H1 (cell line): ENCODE data around the gene TSPOAP1. TPM values are rescaled to one million over a fixed set of nuclear protein-coding genes. Genes with fewer than 3 reads are reported as not detected.
A peak's percentile ranks its signal among the peaks of the same experiment; 100 is the strongest.

ENCODE experiments used
- CTCF ChIA-PET: fragments of 300-600 bp; sonication (Branson Sonifier 250); formaldehyde crosslinking; loops from one replicate; lab custom pipeline; 2021; ENCODE audit not compliant: partially characterized antibody; lab: Charles Lee
- POLR2A ChIA-PET: fragments of 300-600 bp; sonication (Branson Sonifier 250); formaldehyde crosslinking; loops from one replicate; lab custom pipeline; 2021; ENCODE audit warnings: inconsistent platforms; ENCODE audit not compliant: partially characterized antibody; lab: Charles Lee
- DNase-seq, 2 experiments: peaks; one replicate each; pipeline versions ENCODE4 v3.0.0 to v3.0.0-alpha.2; 2010 to 2022; ENCODE audit warnings: low spot score in 2 of 2, low read depth in 1 of 2, mixed read lengths in 1 of 2
- FAIRE-seq: peaks from 2 replicates; lab custom pipeline; 2011; peaks lifted over from hg19 to GRCh38; lab: Jason Lieb, UNC
- H2AFZ ChIP-seq: 2 replicates; pipeline ENCODE4 v1.8.1; 2012; ENCODE audit warnings: low read length, inconsistent platforms
- H2AK5ac ChIP-seq: 2 replicates; pipeline ENCODE4 v1.6.1; 2013; ENCODE audit warnings: low read depth, low read length
- H2BK120ac ChIP-seq: replicated peaks from 2 replicates; pipeline ENCODE3; 2013; ENCODE audit warnings: low read depth, low read length, inconsistent platforms
- H2BK12ac ChIP-seq: 2 replicates; pipeline ENCODE4 v1.6.1; 2013; ENCODE audit warnings: low read depth, low read length
- H2BK15ac ChIP-seq: 2 replicates; pipeline ENCODE4 v1.6.1; 2013; ENCODE audit warnings: low read length
- H2BK20ac ChIP-seq: 2 replicates; pipeline ENCODE4 v1.6.1; 2013; ENCODE audit warnings: low read length
- H2BK5ac ChIP-seq: 2 replicates; pipeline ENCODE4 v1.6.1; 2013; ENCODE audit warnings: low read depth, low read length
- H3K14ac ChIP-seq: 2 replicates; pipeline ENCODE4 v1.6.1; 2013; ENCODE audit warnings: inconsistent platforms; ENCODE audit not compliant: insufficient read length
- H3K18ac ChIP-seq: 2 replicates; pipeline ENCODE4 v1.6.1; 2013; ENCODE audit warnings: low read length; ENCODE audit errors: extremely low read depth
- H3K23ac ChIP-seq: 2 replicates; pipeline ENCODE4 v1.6.1; 2013; ENCODE audit warnings: inconsistent platforms; ENCODE audit not compliant: insufficient read length
- H3K23me2 ChIP-seq: 2 replicates; pipeline ENCODE4 v1.6.1; 2013; ENCODE audit warnings: low read depth, low read length
- H3K27ac ChIP-seq: 2 replicates; pipeline ENCODE4 v1.6.1; 2011; ENCODE audit warnings: low read depth, low read length, inconsistent platforms
- H3K27me3 ChIP-seq, 4 experiments: replicated peaks in 1 of 4; 1 replicate in 1 of 4; 2 replicates in 3 of 4; pipeline versions ENCODE4 v1.6.1 to v1.8.1; 2011 to 2013; ENCODE audit warnings: low read length in 3 of 4, mild to moderate bottlenecking in 3 of 4, inconsistent platforms in 2 of 4, mixed read lengths in 2 of 4, moderate library complexity in 1 of 4; ENCODE audit not compliant: control insufficient read depth in 3 of 4, insufficient read depth in 3 of 4; ENCODE audit errors: extremely low read depth in 1 of 4
- H3K36me3 ChIP-seq, 4 experiments: 2 replicates each; pipeline versions ENCODE4 v1.6.1 to v1.8.1; 2011 to 2013; ENCODE audit warnings: mild to moderate bottlenecking in 4 of 4, low read length in 3 of 4, moderate library complexity in 2 of 4, control low read depth in 1 of 4, inconsistent platforms in 1 of 4; ENCODE audit not compliant: insufficient read depth in 4 of 4, control insufficient read depth in 2 of 4
- H3K4ac ChIP-seq: replicated peaks from 2 replicates; pipeline ENCODE3; 2013; ENCODE audit warnings: low read length, low read depth, mixed read lengths, inconsistent platforms; ENCODE audit not compliant: insufficient read length
- H3K4me1 ChIP-seq, 4 experiments: replicated peaks in 1 of 4; 1 replicate in 1 of 4; 2 replicates in 3 of 4; pipeline versions ENCODE4 v1.6.1 to v1.8.1; 2011 to 2013; ENCODE audit warnings: low read length in 3 of 4, inconsistent platforms in 2 of 4, mixed read lengths in 1 of 4; ENCODE audit not compliant: insufficient read depth in 4 of 4, control insufficient read depth in 3 of 4
- H3K4me2 ChIP-seq, 2 experiments: 2 replicates each; pipeline versions ENCODE4 v1.6.1 to v1.8.1; 2011 to 2013; ENCODE audit warnings: low read depth in 2 of 2, low read length in 2 of 2, control low read depth in 1 of 2, inconsistent platforms in 1 of 2, mild to moderate bottlenecking in 1 of 2; ENCODE audit not compliant: insufficient read depth in 1 of 2
- H3K4me3 ChIP-seq, 4 experiments: fragments of 200-600, 300-600 bp in 1 of 4; sonication (generic), shearing (Covaris generic), sonication (Bioruptor Twin) in 1 of 4; 2 replicates each; pipeline versions ENCODE4 v1.5.1 to v1.8.1; 2011 to 2016; ENCODE audit warnings: low read length in 4 of 4, low read depth in 3 of 4, control low read depth in 2 of 4, inconsistent platforms in 2 of 4, mild to moderate bottlenecking in 2 of 4, mixed read lengths in 1 of 4, moderate library complexity in 1 of 4; ENCODE audit not compliant: insufficient read depth in 2 of 4; ENCODE audit errors: extremely low read depth in 1 of 4
- H3K56ac ChIP-seq: replicated peaks from 2 replicates; pipeline ENCODE3; 2013; ENCODE audit warnings: low read depth, mild to moderate bottlenecking, mixed read lengths, low read length, inconsistent platforms; ENCODE audit not compliant: insufficient read length
- H3K79me1 ChIP-seq: 2 replicates; pipeline ENCODE4 v1.6.1; 2013; ENCODE audit warnings: low read depth, low read length, control low read depth
- H3K79me2 ChIP-seq, 2 experiments: 2 replicates each; pipeline versions ENCODE4 v1.6.1 to v1.8.1; 2012 to 2013; ENCODE audit warnings: low read length in 2 of 2, mild to moderate bottlenecking in 2 of 2, inconsistent platforms in 1 of 2; ENCODE audit not compliant: insufficient read depth in 2 of 2, control insufficient read depth in 1 of 2
- H3K9ac ChIP-seq, 4 experiments: replicated peaks in 1 of 4; 1 replicate in 1 of 4; 2 replicates in 3 of 4; pipeline versions ENCODE4 v1.6.1 to v1.8.1; 2011 to 2013; ENCODE audit warnings: low read depth in 3 of 4, low read length in 3 of 4, control low read depth in 2 of 4, mild to moderate bottlenecking in 2 of 4, moderate library complexity in 2 of 4, inconsistent platforms in 1 of 4; ENCODE audit errors: extremely low read depth in 1 of 4
- H3K9me3 ChIP-seq, 2 experiments: 2 replicates each; pipeline versions ENCODE4 v1.6.1 to v1.8.1; 2012 to 2013; ENCODE audit warnings: mild to moderate bottlenecking in 2 of 2, moderate library complexity in 2 of 2, control low read depth in 1 of 2, inconsistent platforms in 1 of 2, low read depth in 1 of 2, low read length in 1 of 2, mixed read lengths in 1 of 2; ENCODE audit not compliant: insufficient read depth in 2 of 2
- H4K20me1 ChIP-seq, 2 experiments: replicated peaks in 1 of 2; 2 replicates each; pipeline versions ENCODE3 to v1.8.1; 2011 to 2013; ENCODE audit warnings: inconsistent platforms in 2 of 2, low read length in 2 of 2, mild to moderate bottlenecking in 1 of 2; ENCODE audit not compliant: insufficient read depth in 2 of 2, control insufficient read depth in 1 of 2
- H4K5ac ChIP-seq: 2 replicates; pipeline ENCODE4 v1.6.1; 2013; ENCODE audit warnings: low read length, low read depth, mixed read lengths, inconsistent platforms; ENCODE audit not compliant: insufficient read length
- H4K8ac ChIP-seq: 2 replicates; pipeline ENCODE4 v1.8.0; 2013; ENCODE audit warnings: mild to moderate bottlenecking, moderate library complexity, low read length, inconsistent platforms; ENCODE audit not compliant: insufficient read depth; ENCODE audit errors: extremely low read depth
- H4K91ac ChIP-seq: replicated peaks from 2 replicates; pipeline ENCODE3; 2013; ENCODE audit warnings: low read length, mixed read lengths, inconsistent platforms; ENCODE audit not compliant: insufficient read length
- CBX5 ChIP-seq: fragments of 300-800, 300-1000 bp; sonication (generic); IDR thresholded peaks from 2 replicates; pipeline ENCODE4 v1.7.1; 2016; ENCODE audit warnings: antibody characterized with exemption, low read length, low read depth
- CEBPB ChIP-seq: IDR thresholded peaks from 2 replicates; pipeline ENCODE4 v1.6.1; 2012; ENCODE audit warnings: low read depth, low read length
- EZH2 ChIP-seq: fragments of 200-600 bp; sonication (generic); IDR thresholded peaks from 2 replicates; pipeline ENCODE4 v1.7.1; 2012; ENCODE audit warnings: low read depth, mild to moderate bottlenecking, moderate library complexity, low read length, inconsistent platforms; ENCODE audit not compliant: severe bottlenecking
- GABPA ChIP-seq: IDR thresholded peaks from 2 replicates; pipeline ENCODE4 v1.6.1; 2011; ENCODE audit warnings: mild to moderate bottlenecking, low read length, moderate library complexity, borderline replicate concordance; ENCODE audit not compliant: insufficient read depth
- MAX ChIP-seq: IDR thresholded peaks from 2 replicates; pipeline ENCODE4 v1.6.1; 2012; ENCODE audit warnings: inconsistent platforms
- NRF1 ChIP-seq: IDR thresholded peaks from 2 replicates; pipeline ENCODE4 v1.6.1; 2011; ENCODE audit warnings: mild to moderate bottlenecking, low read depth, low read length, improper control_type of control experiment
- TCF12 ChIP-seq: IDR thresholded peaks from 2 replicates; pipeline ENCODE4 v1.6.1; 2011; ENCODE audit warnings: low read depth, mild to moderate bottlenecking, low read length
- USF2 ChIP-seq: IDR thresholded peaks from 2 replicates; pipeline ENCODE4 v1.6.1; 2011; ENCODE audit warnings: low read length, improper control_type of control experiment
- ZNF274 ChIP-seq: IDR thresholded peaks from 2 replicates; pipeline ENCODE4 v1.7.0; 2012; ENCODE audit warnings: low read length, borderline replicate concordance; ENCODE audit errors: extremely low read depth
- WGBS, 2 experiments: shearing (Covaris generic) in 1 of 2; methylation state at CpG; one replicate each; pipeline versions ENCODE4 v1.1.6 to v1.1.7; 2013 to 2015; ENCODE audit warnings: low lambda C conversion rate in 2 of 2, mixed read lengths in 2 of 2, inconsistent platforms in 1 of 2, low coverage in 1 of 2, missing lambda C conversion rate in 1 of 2; ENCODE audit not compliant: insufficient replicate concordance in 2 of 2, insufficient coverage in 1 of 2, insufficient read length in 1 of 2; ENCODE audit errors: extremely low coverage in 1 of 2, missing lambda C conversion rate in 1 of 2; 5-methylcytosine and 5-hydroxymethylcytosine counted together
- polyA plus RNA-seq, 7 experiments: library from polyadenylated mRNA; depleted of rRNA in 3 of 7; stranded (reverse) in 5 of 7; unstranded in 2 of 7; fragments of >200 nt in 5 of 7; fragments of 200-250 nt in 2 of 7; gene quantifications; 1 replicate in 5 of 7; 2 replicates in 1 of 7; 4 replicates in 1 of 7; pipeline versions ENCODE4 v1.2.1 to v1.2.3, GENCODE V29; 2011 to 2013; ENCODE audit warnings: missing spikeins in 2 of 7, mixed read lengths in 2 of 7
- total RNA-seq: library from RNA; stranded (reverse); fragmentation: NEBNext Ultra II Directional; extraction: Animal tissue kit (Norgen Biotek cat#: 25700); gene quantifications from 2 replicates; pipeline ENCODE4 v1.2.1, GENCODE V29; 2021

TSPOAP1 gene
- total and polyA plus RNA-seq, 2 of the 8 experiments (the other 6 are each of a cell fraction or from before 2014, with no cell fraction given) = 7.6 to 9.2 TPM

DNA sequence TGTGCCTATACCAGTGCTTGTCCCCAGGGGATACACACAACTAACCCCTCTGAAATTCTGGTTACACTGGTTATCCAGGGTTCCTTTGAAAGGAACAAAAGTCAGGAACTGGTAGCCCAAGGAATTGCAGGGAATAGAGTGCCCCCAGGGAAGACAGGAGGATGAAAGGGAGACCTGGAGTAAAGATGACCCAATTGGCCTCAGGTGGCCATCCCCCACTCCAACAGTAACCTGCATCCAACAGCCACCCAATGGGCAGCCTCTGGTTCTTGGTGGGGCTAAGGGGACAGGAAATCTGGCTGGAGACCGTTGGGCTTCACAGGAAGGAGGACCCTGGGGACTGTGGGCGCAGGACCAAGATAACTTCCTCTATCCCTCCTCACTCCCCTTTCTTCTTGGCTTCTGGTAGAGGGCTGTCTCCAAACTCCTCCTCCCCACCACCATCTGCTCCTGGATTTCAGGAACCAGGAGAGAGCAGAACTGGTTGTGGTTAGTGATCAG, 47.0 kb downstream of the TSPOAP1 start:
- 85% methylated on average over 2 of the region's 2 CpGs; no CpG with 5 or more reads in 1 of the 2 experiments for WGBS, 2 experiments
- Histone ChIP-seq H3K4me2 (no peak overlapping the region), H2BK12ac (no peak overlapping the region), H3K27ac (no peak overlapping the region), H3K9ac (no peak overlapping the region), H4K8ac (no peak overlapping the region), H4K20me1 (no peaks in the 10 kb centered on the region), H3K79me2 (no peaks in the 10 kb centered on the region), H3K23ac (no peak overlapping the region), H4K91ac (no peak overlapping the region), H3K4ac (peak overlapping the region; percentile 14), H3K27me3 (peaks cover 0 to 8% (median 0%) of the 10 kb centered on the region in 4 experiments; a peak in 3 of 7 replicates), H3K56ac (no peak overlapping the region), H3K9me3 (no peaks in the 10 kb centered on the region), H2BK120ac (no peak overlapping the region), H3K4me3 (no peak overlapping the region), H3K36me3 (no peaks in the 10 kb centered on the region), H2AK5ac (no peak overlapping the region), H3K18ac (no peak overlapping the region), H3K23me2 (no peaks in the 10 kb centered on the region), H3K4me1 (peaks cover 0 to 8% (median 6%) of the 10 kb centered on the region in 4 experiments; a peak in 5 of 7 replicates)
- DNase-seq (peak in 1 of 2 experiments; percentile 36), FAIRE-seq (no peak)
- TF ChIP-seq CEBPB = no peak
- TF ChIP-seq USF2 = no peak
- no peak for TF ChIP-seq ZNF274
- TF ChIP-seq NRF1 = no peak
- TF ChIP-seq EZH2 = no peak
- TF ChIP-seq MAX = no peak
- no peak for TF ChIP-seq TCF12
- no peak for TF ChIP-seq CBX5
- no peak for TF ChIP-seq GABPA
- TF ChIP-seq, all 59 proteins: peak for 0
- H3K14ac ChIP-seq = no peak overlapping the region
- no peak overlapping the region for H2BK15ac ChIP-seq
- POLR2A ChIA-PET = interaction anchor here (0.7 to 1.8 kb wide), 3 partner anchors 14 to 232 kb away, joined by 3 to 5 read pairs (median 4); no protein-coding TSS in a partner anchor
- H2BK20ac ChIP-seq = no peak overlapping the region
- no peak overlapping the region for H4K5ac ChIP-seq
- no peaks in the 10 kb centered on the region for H3K79me1 ChIP-seq
- no peak overlapping the region for H2AFZ ChIP-seq
- no peak overlapping the region for H2BK5ac ChIP-seq
- CTCF ChIA-PET = interaction anchor here (0.6 to 7.9 kb wide), 6 partner anchors 13 to 1340 kb away, joined by 3 to 75 read pairs (median 6); no protein-coding TSS in a partner anchor
